Heart right ventricle (tissue), 16 donors: ENCODE results near the gene OSBPL9. TPM values are rescaled to one million over a fixed set of nuclear protein-coding genes. Genes with fewer than 3 reads are reported as not detected.

ENCODE experiments used
- ATAC-seq, 8 donors: fragments of 200-7000 bp; cut with Tn5 transposase; one replicate each; pipeline ENCODE4 v1.9.1; 2020; ENCODE audit warnings: mild to moderate bottlenecking in 8 of 8, moderate library complexity in 8 of 8, moderate number of reproducible peaks in 1 of 8
- DNase-seq, 2 donors: peaks; one replicate each; pipeline ENCODE4 v3.0.0-alpha.2; 2020
- H3K27ac ChIP-seq, 10 donors: fragments of 200-600 bp; sonication (generic) in 2 of 10; one replicate each; pipeline versions ENCODE4 v1.5.0 to v1.8.0; 2020 to 2022; ENCODE audit warnings: mild to moderate bottlenecking in 3 of 10
- H3K27me3 ChIP-seq, 7 donors: fragments of 200-600 bp; one replicate each; pipeline ENCODE4 v1.8.0; 2021 to 2022; ENCODE audit warnings: mild to moderate bottlenecking in 2 of 7
- H3K36me3 ChIP-seq, 9 donors: fragments of 200-600 bp; sonication (generic) in 1 of 9; one replicate each; pipeline versions ENCODE4 v1.5.0 to v1.8.0; 2020 to 2022; ENCODE audit warnings: mild to moderate bottlenecking in 2 of 9
- H3K4me1 ChIP-seq, 9 donors: fragments of 200-600 bp; sonication (generic) in 1 of 9; one replicate each; pipeline versions ENCODE4 v1.5.0 to v1.8.0; 2020 to 2022; ENCODE audit warnings: mild to moderate bottlenecking in 4 of 9
- H3K4me3 ChIP-seq, 10 donors: fragments of 200-600 bp; sonication (generic) in 2 of 10; one replicate each; pipeline versions ENCODE4 v1.5.0 to v1.8.0; 2020 to 2022; ENCODE audit warnings: mild to moderate bottlenecking in 7 of 10, moderate library complexity in 2 of 10
- H3K9me3 ChIP-seq, 11 donors: fragments of 200-600 bp in 10 of 11; sonication (generic) in 2 of 11; one replicate each; pipeline versions ENCODE4 v1.5.0 to v1.8.0; 2013 to 2022; ENCODE audit warnings: mild to moderate bottlenecking in 2 of 11, control low read depth in 1 of 11, moderate library complexity in 1 of 11
- WGBS, 2 donors: extraction: QIAGEN DNeasy Blood & Tissue Kit; methylation state at CpG; one replicate each; pipeline ENCODE4 v1.1.7; 2013; ENCODE audit warnings: inconsistent platforms in 1 of 2; 5-methylcytosine and 5-hydroxymethylcytosine counted together
- intact Hi-C, 10 donors: fragments of 100-400 bp; cut with DNase I; formaldehyde crosslinking; loops; one replicate each; pipeline versions ENCODE4 v1.11.1 to v1.14.2; 2022
- polyA plus RNA-seq, 2 donors: library from polyadenylated mRNA; stranded (reverse); fragments of 200-250 nt; gene quantifications; one replicate each; pipeline ENCODE4 v1.2.3, GENCODE V29; 2013
- total RNA-seq, 10 donors: library from RNA; stranded (reverse); fragmentation: NEBNext Ultra II Directional in 3 of 10; extraction: Animal tissue kit (Norgen Biotek cat#: 25700) in 3 of 10; gene quantifications; one replicate each; pipeline versions ENCODE4 v1.2.1 to v1.2.4, GENCODE V29; 2021 to 2023
- TF ChIP-seq, protein P1 (sequence below), 9 donors: fragments of 200-600 bp; sonication (generic) in 2 of 9; IDR thresholded peaks; one replicate each; pipeline versions ENCODE4 v1.5.0 to v1.8.0; 2021 to 2022; ENCODE audit warnings: antibody characterized with exemption in 9 of 9, mild to moderate bottlenecking in 5 of 9, moderate library complexity in 1 of 9
- donor health status: Arrhythmogenic right ventricular cardiomyopathy.
- donor health status: ischemic (EF 13 %, LVEDD 7.1; RV severe dilation, severe dysfunction).
- donor health status: healthy with polysubstance abuse.
- donor health status: DM: no; HTN: yes; CAD: no.
- donor health status: DM: no; HTN: no; CAD: no.
- donor health status: ischemic (EF 25% LVEDD 6.9; RV normal size, moderate dysfunction).
- donor health status: ischemic (EF 25% LVEDD 5.7; RV mildly dilated, moderate dysfunction).
- donor health status: healthy.
- donor health status: DM: yes; HTN: yes; CAD: no.
- donor health status: Ischemic cardiomyopathy.
- donor health status: ischemic (EF 35%, LVEDD 5.7; RV mildly dilated, moderate dysfunction).
- donor health status: nonischemic (EF 11% LVEDD 7.7; RV severe dilation, severe dysfunction).
- donor health status: DM: yes; HTN: yes; CAD: no.
- donor health status: PGD.
- donor health status: ischemic (EF 29% LVEDD 5.4; RV normal size, mild dysfunction).
- donor health status: nonischemic (EF 23%, LVEDD 6.1; RV moderate dilation, normal function).

Gene OSBPL9
- total and polyA plus RNA-seq, 12 donors: 32.5 to 82.9 (median 55.6) TPM

DNA sequence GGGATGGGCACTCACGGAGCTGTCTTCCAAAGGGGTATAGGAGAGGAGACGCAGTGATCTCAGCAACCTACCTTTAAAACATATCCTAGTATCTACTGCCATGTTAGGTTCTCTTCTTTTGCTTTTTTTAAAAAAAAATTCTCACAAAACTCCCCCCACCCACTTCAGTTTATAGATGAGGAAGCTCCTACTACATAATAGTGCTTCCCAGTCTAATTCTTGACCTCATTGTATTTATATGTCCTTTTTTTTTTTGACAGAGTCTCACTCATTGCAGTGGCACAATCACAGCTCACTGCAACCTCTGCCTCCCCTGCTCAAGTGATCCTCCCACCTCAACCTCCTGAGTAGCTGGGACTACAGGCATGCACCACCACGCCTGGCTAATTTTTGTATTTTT, 99.9 kb downstream of the OSBPL9 start:
- ATAC-seq (no peak), DNase-seq (no peak)
- peaks cover 0 to 13% (median 0%) of the 10 kb centered on the region in 9 donors for H3K36me3 ChIP-seq
- 98 to 99% methylated on average over 3 of the region's 3 CpGs for WGBS, 2 donors
- intact Hi-C loops: no loop called here
- TF ChIP-seq, protein P1, sequence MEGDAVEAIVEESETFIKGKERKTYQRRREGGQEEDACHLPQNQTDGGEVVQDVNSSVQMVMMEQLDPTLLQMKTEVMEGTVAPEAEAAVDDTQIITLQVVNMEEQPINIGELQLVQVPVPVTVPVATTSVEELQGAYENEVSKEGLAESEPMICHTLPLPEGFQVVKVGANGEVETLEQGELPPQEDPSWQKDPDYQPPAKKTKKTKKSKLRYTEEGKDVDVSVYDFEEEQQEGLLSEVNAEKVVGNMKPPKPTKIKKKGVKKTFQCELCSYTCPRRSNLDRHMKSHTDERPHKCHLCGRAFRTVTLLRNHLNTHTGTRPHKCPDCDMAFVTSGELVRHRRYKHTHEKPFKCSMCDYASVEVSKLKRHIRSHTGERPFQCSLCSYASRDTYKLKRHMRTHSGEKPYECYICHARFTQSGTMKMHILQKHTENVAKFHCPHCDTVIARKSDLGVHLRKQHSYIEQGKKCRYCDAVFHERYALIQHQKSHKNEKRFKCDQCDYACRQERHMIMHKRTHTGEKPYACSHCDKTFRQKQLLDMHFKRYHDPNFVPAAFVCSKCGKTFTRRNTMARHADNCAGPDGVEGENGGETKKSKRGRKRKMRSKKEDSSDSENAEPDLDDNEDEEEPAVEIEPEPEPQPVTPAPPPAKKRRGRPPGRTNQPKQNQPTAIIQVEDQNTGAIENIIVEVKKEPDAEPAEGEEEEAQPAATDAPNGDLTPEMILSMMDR (IDR thresholded peaks at IDR 0.05): no peak
- no peaks in the 10 kb centered on the region for H3K27me3 ChIP-seq
- H3K4me3 ChIP-seq: no peak overlapping the region
- no peak overlapping the region for H3K27ac ChIP-seq
- no peaks in the 10 kb centered on the region for H3K9me3 ChIP-seq
- no peaks in the 10 kb centered on the region for H3K4me1 ChIP-seq

GRCh38 chr1:51717842-51718241, 101.0 kb downstream of the OSBPL9 start:
- H3K27ac ChIP-seq: no peak overlapping the region
- H3K4me3 ChIP-seq: no peak overlapping the region
- no peaks in the 10 kb centered on the region for H3K27me3 ChIP-seq
- peaks cover 0 to 13% (median 0%) of the 10 kb centered on the region in 9 donors for H3K36me3 ChIP-seq
- no peaks in the 10 kb centered on the region for H3K9me3 ChIP-seq
- ATAC-seq: no peak
- 96 to 98% methylated on average over 3 of the region's 3 CpGs for WGBS, 2 donors
- no peaks in the 10 kb centered on the region for H3K4me1 ChIP-seq
- intact Hi-C loops: no loop called here
- DNase-seq: no peak
- TF ChIP-seq, protein P1 (IDR thresholded peaks at IDR 0.05): no peak

GRCh38 chr1:51719146-51719545, 102.3 kb downstream of the OSBPL9 start:
- DNase-seq: no peak
- TF ChIP-seq, protein P1 (IDR thresholded peaks at IDR 0.05): no peak
- WGBS, 2 donors: 89 to 90% methylated on average over 2 of the region's 2 CpGs
- H3K4me1 ChIP-seq: no peaks in the 10 kb centered on the region
- no peaks in the 10 kb centered on the region for H3K27me3 ChIP-seq
- H3K4me3 ChIP-seq: no peak overlapping the region
- no peak for ATAC-seq
- H3K9me3 ChIP-seq: no peaks in the 10 kb centered on the region
- H3K27ac ChIP-seq: no peak overlapping the region
- H3K36me3 ChIP-seq: peaks cover 0 to 13% (median 0%) of the 10 kb centered on the region in 9 donors
- intact Hi-C loops: no loop called here

GRCh38 chr1:51724797-51725196, 107.9 kb downstream of the OSBPL9 start:
- no peak for ATAC-seq

More at GRCh38 chr1:51724797-51725196, 107.9 kb downstream of the OSBPL9 start:
- intact Hi-C loops: loop anchor here in 1 of 10 donors (5.0 kb wide), 1 partner anchor 62 kb away; no protein-coding TSS in a partner anchor
- no peak overlapping the region for H3K4me3 ChIP-seq
- 96% methylated on average over 4 of the region's 4 CpGs for WGBS, 2 donors
- DNase-seq: no peak
- H3K9me3 ChIP-seq: no peaks in the 10 kb centered on the region
- no peak overlapping the region for H3K27ac ChIP-seq
- H3K36me3 ChIP-seq: peaks cover 0 to 10% (median 0%) of the 10 kb centered on the region in 9 donors
- no peaks in the 10 kb centered on the region for H3K27me3 ChIP-seq
- TF ChIP-seq, protein P1 (IDR thresholded peaks at IDR 0.05): no peak
- H3K4me1 ChIP-seq: peaks cover 0 to 27% (median 7%) of the 10 kb centered on the region in 9 donors
